Measurements from ENCODE around the gene JSRP1.

The JSRP1 gene

GRCh38 chr19:2255982-2256685, at the start of gene JSRP1:
Gene JSRP1 (minus strand): TSS chr19:2256417. CDS start chr19:2255314, 1,103 bp downstream.
- in situ Hi-C loops (cut with MboI; ENCODE audit: low sequenced_read_pairs): no loop called here

GRCh38 chr19:2305452-2306280, 49.4 kb upstream of the JSRP1 start:
- in situ Hi-C loops (cut with MboI; ENCODE audit: low sequenced_read_pairs): no loop called here

GRCh38 chr19:2303211-2303798, 47.1 kb upstream of the JSRP1 start:
- in situ Hi-C loops (cut with MboI; ENCODE audit: low sequenced_read_pairs): no loop called here

- in situ Hi-C loops (cut with MboI; ENCODE audit: low sequenced_read_pairs): no loop called here
These were observed 46.3 kb upstream of the JSRP1 start for GRCh38 chr19:2302319-2303210.

- in situ Hi-C loops (cut with MboI; ENCODE audit: low sequenced_read_pairs): no loop called here
These were observed 44.3 kb upstream of the JSRP1 start for GRCh38 chr19:2300533-2300932.

GRCh38 chr19:2296141-2296540, 39.9 kb upstream of the JSRP1 start:
- in situ Hi-C loops (cut with MboI; ENCODE audit: low sequenced_read_pairs): no loop called here

- in situ Hi-C loops (cut with MboI; ENCODE audit: low sequenced_read_pairs): no loop called here
These were observed 38.6 kb upstream of the JSRP1 start for GRCh38 chr19:2294687-2295335.

GRCh38 chr19:2291185-2291751, 35.1 kb upstream of the JSRP1 start:
- in situ Hi-C loops (cut with MboI; ENCODE audit: low sequenced_read_pairs): no loop called here

GRCh38 chr19:2290441-2291184, 34.4 kb upstream of the JSRP1 start:
- in situ Hi-C loops (cut with MboI; ENCODE audit: low sequenced_read_pairs): no loop called here

GRCh38 chr19:2289714-2290435, 33.7 kb upstream of the JSRP1 start:
- in situ Hi-C loops (cut with MboI; ENCODE audit: low sequenced_read_pairs): no loop called here

GRCh38 chr19:2288818-2289713, 32.8 kb upstream of the JSRP1 start:
- in situ Hi-C loops (cut with MboI; ENCODE audit: low sequenced_read_pairs): no loop called here

- in situ Hi-C loops (cut with MboI; ENCODE audit: low sequenced_read_pairs): no loop called here
These were observed 32.2 kb upstream of the JSRP1 start for GRCh38 chr19:2288338-2288817.

- in situ Hi-C loops (cut with MboI; ENCODE audit: low sequenced_read_pairs): no loop called here
These were observed 31.5 kb upstream of the JSRP1 start for GRCh38 chr19:2287585-2288337.

- in situ Hi-C loops (cut with MboI; ENCODE audit: low sequenced_read_pairs): no loop called here
These were observed 30.4 kb upstream of the JSRP1 start for GRCh38 chr19:2286402-2287140.

GRCh38 chr19:2283835-2284507, 27.8 kb upstream of the JSRP1 start:
- in situ Hi-C loops (cut with MboI; ENCODE audit: low sequenced_read_pairs): no loop called here

- in situ Hi-C loops (cut with MboI; ENCODE audit: low sequenced_read_pairs): no loop called here
These were observed 26.6 kb upstream of the JSRP1 start for GRCh38 chr19:2282862-2283237.

Measured in HL-60/S4 (cell line).